Tibial artery (tissue), 4 donors: ENCODE results near the gene ZNF544.
A peak's percentile ranks its signal among the peaks of the same experiment; 100 is the strongest.
"Not testable (repeated sequence)": the region's sequence is repeated elsewhere in the genome, so short reads cannot be mapped to it uniquely, and the experiment has no call there.

Experiments used
- DNase-seq, 2 donors: peaks; one replicate each; pipeline ENCODE4 v3.0.0-alpha.2; 2019
- H3K27ac ChIP-seq, 2 donors: fragments of 200-600 bp; sonication (generic) in 1 of 2; 1 replicate in 1 of 2; 2 replicates in 1 of 2; pipeline ENCODE4 v1.5.1; 2018 to 2019; ENCODE audit warnings: mild to moderate bottlenecking in 1 of 2
- H3K27me3 ChIP-seq, 2 donors: fragments of 200-600 bp; sonication (generic) in 1 of 2; one replicate each; pipeline versions ENCODE4 v1.5.1 to v1.6.0; 2016 to 2019
- H3K36me3 ChIP-seq, 3 donors: fragments of 200-600 bp; sonication (generic) in 2 of 3; one replicate each; pipeline ENCODE4 v1.5.1; 2016 to 2019; ENCODE audit warnings: mild to moderate bottlenecking in 2 of 3
- H3K4me1 ChIP-seq, 4 donors: fragments of 200-600 bp; sonication (generic) in 2 of 4; 1 replicate in 3 of 4; 2 replicates in 1 of 4; pipeline ENCODE4 v1.5.1; 2016 to 2019
- H3K4me3 ChIP-seq, 2 donors: fragments of 200-600 bp; sonication (generic) in 1 of 2; 1 replicate in 1 of 2; 2 replicates in 1 of 2; pipeline ENCODE4 v1.5.1; 2018 to 2019; ENCODE audit warnings: mild to moderate bottlenecking in 2 of 2
- H3K9me3 ChIP-seq, 3 donors: fragments of 200-600 bp; sonication (generic) in 1 of 3; one replicate each; pipeline ENCODE4 v1.5.1; 2016 to 2019
- intact Hi-C: fragments of 100-400 bp; cut with DNase I; formaldehyde crosslinking; loops from one replicate; pipeline ENCODE4 v1.15.0; 2023; ENCODE audit warnings: low total_unique reads
- TF ChIP-seq, protein P1 (sequence below), 2 experiments: fragments of 200-600 bp in 1 of 2; fragments of 450-650 bp in 1 of 2; IDR thresholded peaks; one replicate each; pipeline ENCODE4 v1.5.1; 2017 to 2019; ENCODE audit warnings: antibody characterized with exemption in 2 of 2, mild to moderate bottlenecking in 1 of 2, moderate library complexity in 1 of 2

Gene ZNF544

GRCh38 chr19:58305932-58306323 lies 77.2 kb downstream of the ZNF544 start:
- Histone ChIP-seq H3K4me3 (peak overlapping the region; percentile 78 to 91), H3K27ac (peak overlapping the region; percentile 81 to 93), H3K9me3 (no peaks in the 10 kb centered on the region), H3K27me3 (no peaks in the 10 kb centered on the region), H3K36me3 (peaks cover 21 to 44% (median 38%) of the 10 kb centered on the region in 3 donors), H3K4me1 (peaks cover 0 to 19% (median 12%) of the 10 kb centered on the region in 4 donors)
- no peak for DNase-seq
- intact Hi-C loops: loop anchor here (2.0 kb wide), 1 partner anchor 27 kb away; the partner anchor contains the start of gene ZNF8
- TF ChIP-seq, protein P1, sequence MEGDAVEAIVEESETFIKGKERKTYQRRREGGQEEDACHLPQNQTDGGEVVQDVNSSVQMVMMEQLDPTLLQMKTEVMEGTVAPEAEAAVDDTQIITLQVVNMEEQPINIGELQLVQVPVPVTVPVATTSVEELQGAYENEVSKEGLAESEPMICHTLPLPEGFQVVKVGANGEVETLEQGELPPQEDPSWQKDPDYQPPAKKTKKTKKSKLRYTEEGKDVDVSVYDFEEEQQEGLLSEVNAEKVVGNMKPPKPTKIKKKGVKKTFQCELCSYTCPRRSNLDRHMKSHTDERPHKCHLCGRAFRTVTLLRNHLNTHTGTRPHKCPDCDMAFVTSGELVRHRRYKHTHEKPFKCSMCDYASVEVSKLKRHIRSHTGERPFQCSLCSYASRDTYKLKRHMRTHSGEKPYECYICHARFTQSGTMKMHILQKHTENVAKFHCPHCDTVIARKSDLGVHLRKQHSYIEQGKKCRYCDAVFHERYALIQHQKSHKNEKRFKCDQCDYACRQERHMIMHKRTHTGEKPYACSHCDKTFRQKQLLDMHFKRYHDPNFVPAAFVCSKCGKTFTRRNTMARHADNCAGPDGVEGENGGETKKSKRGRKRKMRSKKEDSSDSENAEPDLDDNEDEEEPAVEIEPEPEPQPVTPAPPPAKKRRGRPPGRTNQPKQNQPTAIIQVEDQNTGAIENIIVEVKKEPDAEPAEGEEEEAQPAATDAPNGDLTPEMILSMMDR (IDR thresholded peaks at IDR 0.05): no peak

- Histone ChIP-seq H3K4me1 (peaks cover 0 to 19% (median 12%) of the 10 kb centered on the region in 4 donors), H3K27me3 (no peaks in the 10 kb centered on the region), H3K27ac (no peak overlapping the region), H3K4me3 (no peak overlapping the region), H3K9me3 (no peaks in the 10 kb centered on the region), H3K36me3 (peaks cover 28 to 53% (median 51%) of the 10 kb centered on the region in 3 donors)
- DNase-seq: no peak
- intact Hi-C loops: no loop called here
- TF ChIP-seq, protein P1 (IDR thresholded peaks at IDR 0.05): no peak
Observed at GRCh38 chr19:58307736-58308135, 79.0 kb downstream of the ZNF544 start.

GRCh38 chr19:58310685-58311084 lies 82.0 kb downstream of the ZNF544 start:
- H3K36me3 ChIP-seq: peaks cover 53 to 81% (median 80%) of the 10 kb centered on the region in 3 donors
- H3K4me3 ChIP-seq, intact Hi-C loops, H3K27ac ChIP-seq, DNase-seq, H3K27me3 ChIP-seq, H3K9me3 ChIP-seq: not testable (repeated sequence)
- peaks cover 0 to 12% (median 11%) of the 10 kb centered on the region in 4 donors for H3K4me1 ChIP-seq
- TF ChIP-seq, protein P1 (IDR thresholded peaks at IDR 0.05): peak; percentile 38 to 48

DNA sequence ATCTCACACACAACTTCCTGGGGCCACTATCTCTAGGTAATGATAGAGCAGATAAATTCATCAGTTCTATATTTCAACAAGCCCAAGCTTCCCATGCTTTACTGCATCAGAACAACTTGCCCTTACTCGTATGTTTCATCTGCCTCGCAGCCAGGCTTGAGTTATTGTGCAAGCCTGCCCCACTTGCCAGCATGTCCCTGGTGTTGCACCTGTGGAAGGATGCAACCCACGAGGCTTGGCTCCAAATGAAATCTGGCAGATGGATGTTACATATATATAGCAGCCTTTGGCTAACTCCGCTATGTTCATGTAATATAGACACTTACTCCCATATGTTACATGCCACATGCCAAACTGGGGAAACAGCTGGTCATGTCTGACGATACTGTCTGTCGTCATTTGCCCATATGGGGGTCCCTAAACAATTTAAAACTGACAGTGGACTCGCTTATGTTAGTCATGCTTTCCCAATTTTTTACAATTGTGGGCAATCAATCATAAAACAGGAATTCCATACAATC lies 82.7 kb downstream of the ZNF544 start:
- peaks cover 0 to 6% (median 4%) of the 10 kb centered on the region in 4 donors for H3K4me1 ChIP-seq
- H3K27ac ChIP-seq: no peak overlapping the region
- no peaks in the 10 kb centered on the region for H3K27me3 ChIP-seq
- no peak for DNase-seq
- intact Hi-C loops: no loop called here
- H3K36me3 ChIP-seq: peaks cover 53 to 85% (median 82%) of the 10 kb centered on the region in 3 donors
- no peaks in the 10 kb centered on the region for H3K9me3 ChIP-seq
- no peak overlapping the region for H3K4me3 ChIP-seq
- TF ChIP-seq, protein P1 (IDR thresholded peaks at IDR 0.05): no peak
